HepG2 (cell line): ENCODE data around the gene RECQL5. TPM values are rescaled to one million over a fixed set of nuclear protein-coding genes. Genes with fewer than 3 reads are reported as not detected.
A peak's percentile ranks its signal among the peaks of the same experiment; 100 is the strongest.

Experiments
- GABPB1 ChIP-seq: IDR thresholded peaks from 2 replicates; pipeline ENCODE4 v1.6.1; 2016; ENCODE audit warnings: mild to moderate bottlenecking, missing genetic modification reagents, moderate library complexity, missing compliant biosample characterization
- HDAC1 ChIP-seq: sonication (generic); formaldehyde crosslinking; IDR thresholded peaks from 2 replicates; pipeline ENCODE4 v1.5.1; 2020; ENCODE audit warnings: mild to moderate bottlenecking, missing genetic modification reagents
- HNF4A ChIP-seq: sonication (generic); formaldehyde crosslinking; IDR thresholded peaks from 2 replicates; pipeline ENCODE4 v1.4.0; 2020; ENCODE audit warnings: missing genetic modification reagents
- HNRNPH1 ChIP-seq: fragments of 200-400 bp; formaldehyde crosslinking; optimal IDR thresholded peaks from 2 replicates; pipeline ENCODE3; 2017; ENCODE audit warnings: mild to moderate bottlenecking, low read depth, low read length
- HOXA5 ChIP-seq: sonication (generic); formaldehyde crosslinking; IDR thresholded peaks from 2 replicates; pipeline ENCODE4 v1.4.0; 2020; ENCODE audit warnings: missing genetic modification reagents
- MYC ChIP-seq: sonication (generic); formaldehyde crosslinking; IDR thresholded peaks from 2 replicates; pipeline ENCODE4 v1.9.0; 2021; ENCODE audit warnings: missing genetic modification reagents, borderline replicate concordance
- POLR2G ChIP-seq: fragments of 200-400 bp; formaldehyde crosslinking; IDR thresholded peaks from 2 replicates; pipeline ENCODE4 v1.6.1; 2018; ENCODE audit warnings: mild to moderate bottlenecking, low read depth, low read length, moderate library complexity
- SMAD1 ChIP-seq: sonication (generic); formaldehyde crosslinking; IDR thresholded peaks from 2 replicates; pipeline ENCODE4 v1.4.0; 2020; ENCODE audit warnings: missing genetic modification reagents, low read depth, mild to moderate bottlenecking, borderline replicate concordance
- TBP ChIP-seq: sonication (generic); formaldehyde crosslinking; IDR thresholded peaks from 2 replicates; pipeline ENCODE4 v1.5.0; 2020; ENCODE audit warnings: missing genetic modification reagents
- TEAD3 ChIP-seq: optimal IDR thresholded peaks from 2 replicates; pipeline ENCODE3; 2016; ENCODE audit warnings: borderline replicate concordance
- ZNF34 ChIP-seq: sonication (generic); formaldehyde crosslinking; IDR thresholded peaks from 2 replicates; pipeline ENCODE4 v1.4.0; 2020; ENCODE audit warnings: mild to moderate bottlenecking, missing genetic modification reagents, borderline replicate concordance
- ZNF629 ChIP-seq: sonication (generic); formaldehyde crosslinking; conservative IDR thresholded peaks from 2 replicates; pipeline ENCODE4 v1.5.0; 2020; ENCODE audit warnings: missing genetic modification reagents
- ZNF660 ChIP-seq: sonication (generic); formaldehyde crosslinking; IDR thresholded peaks from 2 replicates; pipeline ENCODE4 v1.5.1; 2020; ENCODE audit warnings: mild to moderate bottlenecking, low read depth, missing genetic modification reagents, borderline replicate concordance
- ZNF678 ChIP-seq: sonication (generic); formaldehyde crosslinking; IDR thresholded peaks from 2 replicates; pipeline ENCODE4 v1.4.0; 2020; ENCODE audit warnings: mild to moderate bottlenecking, missing genetic modification reagents
- ZNF781 ChIP-seq: sonication (generic); formaldehyde crosslinking; IDR thresholded peaks from 2 replicates; pipeline ENCODE4 v1.5.1; 2020; ENCODE audit warnings: borderline replicate concordance, mild to moderate bottlenecking, missing genetic modification reagents; ENCODE audit errors: not compliant biosample characterization
- ZSCAN21 ChIP-seq: sonication (generic); formaldehyde crosslinking; IDR thresholded peaks from 2 replicates; pipeline ENCODE4 v1.8.0; 2022; ENCODE audit warnings: mild to moderate bottlenecking, missing genetic modification reagents, moderate library complexity, borderline replicate concordance
- ZSCAN29 ChIP-seq: sonication (generic); formaldehyde crosslinking; conservative IDR thresholded peaks from 2 replicates; pipeline ENCODE4 v1.4.0; 2020; ENCODE audit warnings: mild to moderate bottlenecking, missing genetic modification reagents
- polyA plus RNA-seq, 8 experiments: library from polyadenylated mRNA; depleted of rRNA in 3 of 8; stranded (reverse) in 7 of 8; unstranded in 1 of 8; fragments of >200 nt; fragmentation: Illumina TruSeq in 4 of 8; extraction: Trizol in 4 of 8; gene quantifications; 2 replicates each; pipeline versions ENCODE4 v1.2.1 to v1.2.3, GENCODE V29; 2011 to 2016; ENCODE audit warnings: low read depth in 4 of 8, missing spikeins in 1 of 8, mixed read lengths in 1 of 8; ENCODE audit not compliant: insufficient read depth in 1 of 8
- total RNA-seq, 5 experiments: library from RNA; depleted of rRNA; stranded (reverse); fragments of >200 nt; fragmentation: Illumina TruSeq; extraction: Trizol; gene quantifications; 2 replicates each; pipeline ENCODE4 v1.2.3, GENCODE V29; 2016; ENCODE audit warnings: low read depth in 1 of 5
- TF ChIP-seq, protein P1 (sequence below): sonication (generic); formaldehyde crosslinking; IDR thresholded peaks from 2 replicates; pipeline ENCODE4 v1.5.0; 2020; ENCODE audit warnings: missing genetic modification reagents
- TF ChIP-seq, protein P2 (sequence below): IDR thresholded peaks from 2 replicates; pipeline ENCODE4 v1.6.1; 2016
- TF ChIP-seq, protein P3 (sequence below): sonication (generic); formaldehyde crosslinking; IDR thresholded peaks from 2 replicates; pipeline ENCODE4 v1.8.0; 2022; ENCODE audit warnings: missing genetic modification reagents, mild to moderate bottlenecking, borderline replicate concordance
- TF ChIP-seq, protein P4 (sequence below): sonication (generic); formaldehyde crosslinking; IDR thresholded peaks from 2 replicates; pipeline ENCODE4 v1.4.0; 2020; ENCODE audit warnings: mild to moderate bottlenecking, missing genetic modification reagents
- TF ChIP-seq, protein P5 (sequence below): IDR thresholded peaks from 2 replicates; pipeline ENCODE4 v1.6.1; 2016; ENCODE audit warnings: missing compliant biosample characterization, missing genetic modification reagents, borderline replicate concordance

Gene RECQL5
- total and polyA plus RNA-seq, 2 of the 13 experiments (the other 11 are each of a cell fraction or from before 2014, with no cell fraction given), result 27.7 to 32.0 TPM

DNA sequence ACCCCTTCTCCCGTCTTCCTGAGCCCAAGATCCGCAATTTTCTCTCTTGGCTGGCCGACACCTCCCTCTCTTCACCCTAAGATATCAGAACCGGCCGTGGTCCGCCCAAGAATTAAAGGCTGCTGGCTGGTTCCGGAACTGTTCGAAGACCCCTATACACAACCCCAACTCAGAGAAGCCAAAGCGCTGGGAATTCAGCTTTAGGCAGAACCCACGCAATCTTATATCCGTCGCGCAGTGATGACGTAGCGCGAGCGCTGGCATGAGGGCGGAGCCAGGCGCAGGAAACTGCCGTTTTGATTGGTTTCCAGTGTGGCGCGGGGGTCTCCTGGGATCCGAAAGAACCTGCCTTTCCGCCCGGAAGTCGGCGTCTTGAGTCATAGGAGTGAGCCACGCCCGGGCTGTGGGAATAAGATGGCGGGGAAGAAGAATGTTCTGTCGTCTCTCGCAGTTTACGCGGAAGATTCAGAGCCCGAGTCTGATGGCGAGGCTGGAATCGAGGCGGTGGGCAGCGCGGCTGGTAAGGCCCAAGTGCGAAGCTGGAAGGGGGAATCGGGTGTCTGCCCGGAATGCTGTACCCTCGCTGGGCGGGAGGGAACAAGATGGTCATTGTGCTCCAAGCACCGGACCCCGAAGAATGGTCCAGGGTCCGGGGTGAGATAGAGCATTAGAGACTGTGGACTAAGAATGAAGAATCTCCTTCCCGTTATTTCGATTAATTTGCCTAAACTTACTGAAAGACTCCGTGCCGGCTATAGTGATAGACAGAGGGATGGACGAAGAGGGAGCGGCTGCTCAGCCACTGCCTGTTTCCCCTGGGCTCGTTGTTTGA is at the start of gene RECQL5, which contains the start of gene SAP30BP (continued):
- TF ChIP-seq, protein P1, sequence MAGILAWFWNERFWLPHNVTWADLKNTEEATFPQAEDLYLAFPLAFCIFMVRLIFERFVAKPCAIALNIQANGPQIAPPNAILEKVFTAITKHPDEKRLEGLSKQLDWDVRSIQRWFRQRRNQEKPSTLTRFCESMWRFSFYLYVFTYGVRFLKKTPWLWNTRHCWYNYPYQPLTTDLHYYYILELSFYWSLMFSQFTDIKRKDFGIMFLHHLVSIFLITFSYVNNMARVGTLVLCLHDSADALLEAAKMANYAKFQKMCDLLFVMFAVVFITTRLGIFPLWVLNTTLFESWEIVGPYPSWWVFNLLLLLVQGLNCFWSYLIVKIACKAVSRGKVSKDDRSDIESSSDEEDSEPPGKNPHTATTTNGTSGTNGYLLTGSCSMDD (CRISPR knock-in tag), result no peak
- TF ChIP-seq HOXA5 (CRISPR knock-in tag), result peak; percentile 26; the same call in 1 of the 2 replicates
- peak; percentile 91; the same call in 1 of the 2 replicates for TF ChIP-seq SMAD1 (CRISPR knock-in tag)
- no peak for TF ChIP-seq ZSCAN29 (CRISPR knock-in tag)
- TF ChIP-seq, protein P2, sequence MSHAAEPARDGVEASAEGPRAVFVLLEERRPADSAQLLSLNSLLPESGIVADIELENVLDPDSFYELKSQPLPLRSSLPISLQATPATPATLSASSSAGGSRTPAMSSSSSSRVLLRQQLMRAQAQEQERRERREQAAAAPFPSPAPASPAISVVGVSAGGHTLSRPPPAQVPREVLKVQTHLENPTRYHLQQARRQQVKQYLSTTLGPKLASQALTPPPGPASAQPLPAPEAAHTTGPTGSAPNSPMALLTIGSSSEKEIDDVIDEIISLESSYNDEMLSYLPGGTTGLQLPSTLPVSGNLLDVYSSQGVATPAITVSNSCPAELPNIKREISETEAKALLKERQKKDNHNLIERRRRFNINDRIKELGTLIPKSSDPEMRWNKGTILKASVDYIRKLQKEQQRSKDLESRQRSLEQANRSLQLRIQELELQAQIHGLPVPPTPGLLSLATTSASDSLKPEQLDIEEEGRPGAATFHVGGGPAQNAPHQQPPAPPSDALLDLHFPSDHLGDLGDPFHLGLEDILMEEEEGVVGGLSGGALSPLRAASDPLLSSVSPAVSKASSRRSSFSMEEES (CRISPR knock-in tag), result no peak; the same call in 1 of the 2 replicates
- TF ChIP-seq, protein P3, sequence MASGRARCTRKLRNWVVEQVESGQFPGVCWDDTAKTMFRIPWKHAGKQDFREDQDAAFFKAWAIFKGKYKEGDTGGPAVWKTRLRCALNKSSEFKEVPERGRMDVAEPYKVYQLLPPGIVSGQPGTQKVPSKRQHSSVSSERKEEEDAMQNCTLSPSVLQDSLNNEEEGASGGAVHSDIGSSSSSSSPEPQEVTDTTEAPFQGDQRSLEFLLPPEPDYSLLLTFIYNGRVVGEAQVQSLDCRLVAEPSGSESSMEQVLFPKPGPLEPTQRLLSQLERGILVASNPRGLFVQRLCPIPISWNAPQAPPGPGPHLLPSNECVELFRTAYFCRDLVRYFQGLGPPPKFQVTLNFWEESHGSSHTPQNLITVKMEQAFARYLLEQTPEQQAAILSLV (CRISPR knock-in tag), result peak; percentile 53; the same call in 1 of the 2 replicates
- no peak; the same call in 1 of the 2 replicates for TF ChIP-seq ZNF34 (CRISPR knock-in tag)
- TF ChIP-seq TEAD3, result no peak
- TF ChIP-seq ZNF781 (CRISPR knock-in tag), result no peak
- TF ChIP-seq ZNF678 (CRISPR knock-in tag), result no peak; the same call in 1 of the 2 replicates
- no peak for TF ChIP-seq TBP (CRISPR knock-in tag)
- TF ChIP-seq, protein P4, sequence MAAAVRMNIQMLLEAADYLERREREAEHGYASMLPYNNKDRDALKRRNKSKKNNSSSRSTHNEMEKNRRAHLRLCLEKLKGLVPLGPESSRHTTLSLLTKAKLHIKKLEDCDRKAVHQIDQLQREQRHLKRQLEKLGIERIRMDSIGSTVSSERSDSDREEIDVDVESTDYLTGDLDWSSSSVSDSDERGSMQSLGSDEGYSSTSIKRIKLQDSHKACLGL (CRISPR knock-in tag), result peak; percentile 65; the same call in 1 of the 2 replicates
- TF ChIP-seq, protein P5, sequence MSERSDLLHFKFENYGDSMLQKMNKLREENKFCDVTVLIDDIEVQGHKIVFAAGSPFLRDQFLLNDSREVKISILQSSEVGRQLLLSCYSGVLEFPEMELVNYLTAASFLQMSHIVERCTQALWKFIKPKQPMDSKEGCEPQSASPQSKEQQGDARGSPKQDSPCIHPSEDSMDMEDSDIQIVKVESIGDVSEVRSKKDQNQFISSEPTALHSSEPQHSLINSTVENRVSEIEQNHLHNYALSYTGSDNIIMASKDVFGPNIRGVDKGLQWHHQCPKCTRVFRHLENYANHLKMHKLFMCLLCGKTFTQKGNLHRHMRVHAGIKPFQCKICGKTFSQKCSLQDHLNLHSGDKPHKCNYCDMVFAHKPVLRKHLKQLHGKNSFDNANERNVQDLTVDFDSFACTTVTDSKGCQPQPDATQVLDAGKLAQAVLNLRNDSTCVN, result no peak
- TF ChIP-seq HDAC1 (CRISPR knock-in tag), result peak; percentile 99
- TF ChIP-seq POLR2G, result peak; percentile 96
- TF ChIP-seq HNRNPH1, result peak; percentile 39
- 0 out of 2 replicates have a peak, but pooled peaks have one; percentile 14 for TF ChIP-seq ZSCAN21 (CRISPR knock-in tag)
- TF ChIP-seq GABPB1, result peak; percentile 99
- TF ChIP-seq ZNF660, result no peak
- TF ChIP-seq HNF4A, result 0 out of 2 replicates have a peak, but pooled peaks have one; percentile 14
- no peak; the same call in 1 of the 2 replicates for TF ChIP-seq ZNF629 (CRISPR knock-in tag)
- TF ChIP-seq MYC (CRISPR knock-in tag), result peak; percentile 30; the same call in 1 of the 2 replicates
